Liver (tissue), 9 donors: Measurements from ENCODE around the gene CACNA1S. TPM values are rescaled to one million over a fixed set of nuclear protein-coding genes. Genes with fewer than 3 reads are reported as not detected.

Source experiments
- DNase-seq: peaks from one replicate; pipeline ENCODE4 v3.0.0-alpha.2; 2017; ENCODE audit warnings: low spot score
- H3K27ac ChIP-seq, 2 donors: one replicate each; pipeline ENCODE4 v1.7.0; 2013; ENCODE audit warnings: inconsistent platforms in 2 of 2, low read length in 2 of 2, control low read depth in 1 of 2, low read depth in 1 of 2, mild to moderate bottlenecking in 1 of 2
- H3K27me3 ChIP-seq, 4 donors: one replicate each; pipeline versions ENCODE4 v1.6.1 to v1.7.0; 2013; ENCODE audit warnings: low read length in 3 of 4, inconsistent platforms in 1 of 4, mild to moderate bottlenecking in 1 of 4, moderate library complexity in 1 of 4; ENCODE audit not compliant: control insufficient read depth in 4 of 4, insufficient read depth in 4 of 4
- H3K36me3 ChIP-seq, 4 donors: one replicate each; pipeline versions ENCODE4 v1.6.1 to v1.7.0; 2013; ENCODE audit warnings: low read length in 3 of 4, mild to moderate bottlenecking in 3 of 4, low read depth in 1 of 4, moderate library complexity in 1 of 4; ENCODE audit not compliant: control insufficient read depth in 4 of 4, insufficient read depth in 3 of 4
- H3K4me1 ChIP-seq, 4 donors: one replicate each; pipeline versions ENCODE4 v1.6.1 to v1.7.0; 2013; ENCODE audit warnings: low read length in 3 of 4, mild to moderate bottlenecking in 3 of 4, moderate library complexity in 1 of 4; ENCODE audit not compliant: control insufficient read depth in 4 of 4, insufficient read depth in 4 of 4
- H3K4me3 ChIP-seq, 3 donors: one replicate each; pipeline versions ENCODE4 v1.6.1 to v1.7.0; 2013; ENCODE audit warnings: low read length in 3 of 3, control low read depth in 1 of 3, low read depth in 1 of 3, mild to moderate bottlenecking in 1 of 3
- H3K9ac ChIP-seq, 2 donors: one replicate each; pipeline ENCODE4 v1.7.0; 2013; ENCODE audit warnings: low read length in 2 of 2, mild to moderate bottlenecking in 2 of 2, moderate library complexity in 2 of 2, control low read depth in 1 of 2, low read depth in 1 of 2
- H3K9me3 ChIP-seq, 4 donors: one replicate each; pipeline versions ENCODE4 v1.6.1 to v1.7.0; 2013; ENCODE audit warnings: low read length in 3 of 4; ENCODE audit not compliant: control insufficient read depth in 4 of 4
- ATF3 ChIP-seq: IDR thresholded peaks from 2 replicates; pipeline ENCODE4 v1.6.1; 2016; ENCODE audit warnings: antibody characterized with exemption
- EGR1 ChIP-seq, 2 donors: IDR thresholded peaks; 2 replicates each; pipeline ENCODE4 v1.6.1; 2016 to 2018; ENCODE audit warnings: antibody characterized with exemption in 2 of 2, low read depth in 2 of 2
- FOXA1 ChIP-seq: IDR thresholded peaks from 2 replicates; pipeline ENCODE4 v1.6.1; 2016; ENCODE audit warnings: antibody characterized with exemption
- FOXA2 ChIP-seq: IDR thresholded peaks from 2 replicates; pipeline ENCODE4 v1.6.1; 2016; ENCODE audit warnings: antibody characterized with exemption
- GABPA ChIP-seq, 2 donors: IDR thresholded peaks in 1 of 2; conservative IDR thresholded peaks in 1 of 2; 2 replicates each; pipeline ENCODE4 v1.6.1; 2016; ENCODE audit warnings: antibody characterized with exemption in 2 of 2, mild to moderate bottlenecking in 1 of 2, moderate library complexity in 1 of 2
- HNF4A ChIP-seq, 2 donors: conservative IDR thresholded peaks; 2 replicates each; pipeline ENCODE4 v1.6.1; 2016; ENCODE audit warnings: antibody characterized with exemption in 2 of 2, mild to moderate bottlenecking in 2 of 2
- HNF4G ChIP-seq: IDR thresholded peaks from 2 replicates; pipeline ENCODE4 v1.6.1; 2016; ENCODE audit warnings: antibody characterized with exemption
- JUND ChIP-seq, 2 donors: IDR thresholded peaks; 2 replicates each; pipeline ENCODE4 v1.6.1; 2016; ENCODE audit warnings: antibody characterized with exemption in 2 of 2
- MAX ChIP-seq: IDR thresholded peaks from 2 replicates; pipeline ENCODE4 v1.6.1; 2016; ENCODE audit warnings: antibody characterized with exemption
- NR2F2 ChIP-seq: IDR thresholded peaks from 2 replicates; pipeline ENCODE4 v1.6.1; 2016; ENCODE audit warnings: antibody characterized with exemption
- RAD21 ChIP-seq, 2 donors: IDR thresholded peaks; 2 replicates each; pipeline ENCODE4 v1.6.1; 2016; ENCODE audit warnings: antibody characterized with exemption in 2 of 2, mild to moderate bottlenecking in 2 of 2
- REST ChIP-seq: IDR thresholded peaks from 2 replicates; pipeline ENCODE4 v1.6.1; 2016; ENCODE audit warnings: antibody characterized with exemption, mild to moderate bottlenecking
- RXRA ChIP-seq, 2 donors: IDR thresholded peaks; 2 replicates each; pipeline ENCODE4 v1.6.1; 2017 to 2018; ENCODE audit warnings: antibody characterized with exemption in 2 of 2, mild to moderate bottlenecking in 1 of 2
- SP1 ChIP-seq: IDR thresholded peaks from 2 replicates; pipeline ENCODE4 v1.6.1; 2018; ENCODE audit warnings: antibody characterized with exemption, mild to moderate bottlenecking
- TAF1 ChIP-seq: conservative IDR thresholded peaks from 2 replicates; pipeline ENCODE4 v1.6.1; 2016; ENCODE audit warnings: antibody characterized with exemption, mild to moderate bottlenecking
- YY1 ChIP-seq: IDR thresholded peaks from 2 replicates; pipeline ENCODE4 v1.6.1; 2016; ENCODE audit warnings: antibody characterized with exemption, mild to moderate bottlenecking
- ZBTB33 ChIP-seq: IDR thresholded peaks from 2 replicates; pipeline ENCODE4 v1.6.1; 2016; ENCODE audit warnings: antibody characterized with exemption
- WGBS: extraction: QIAGEN DNeasy Blood & Tissue Kit; methylation state at CpG from one replicate; pipeline ENCODE4 v1.1.7; 2013; 5-methylcytosine and 5-hydroxymethylcytosine counted together
- polyA plus RNA-seq, 2 donors: library from polyadenylated mRNA; stranded (reverse) in 1 of 2; unstranded in 1 of 2; fragments of 200-250 nt in 1 of 2; fragments of >200 nt in 1 of 2; fragmentation: Nextera tagmentation in 1 of 2; extraction: Ambion mirVana in 1 of 2; gene quantifications; one replicate each; pipeline versions ENCODE4 v1.2.1 to v1.2.3, GENCODE V29; 2013 to 2015
- total RNA-seq, 2 donors: library from RNA; depleted of rRNA; stranded (reverse); fragments of >200 nt; gene quantifications; one replicate each; pipeline ENCODE4 v1.2.3, GENCODE V29; 2014
- TF ChIP-seq, protein P1 (sequence below): fragments of 150-350 bp; IDR thresholded peaks from 2 replicates; pipeline ENCODE4 v1.5.1; 2017; ENCODE audit warnings: improper control_type of control experiment, low read depth, low read length; ENCODE audit not compliant: missing input control
- donor health status: healthy.
- donor health status: healthy.
- donor health status: healthy.
- donor health status: healthy.
- donor health status: healthy.

Gene CACNA1S
- total and polyA plus RNA-seq, 4 donors = under 0.01 to 0.33 TPM; not detected in 2

- H3K4me1 ChIP-seq = no peaks in the 10 kb centered on the region
- no peaks in the 10 kb centered on the region for H3K9me3 ChIP-seq
- peaks cover 2 to 55% (median 17%) of the 10 kb centered on the region in 4 donors for H3K36me3 ChIP-seq
- H3K4me3 ChIP-seq = no peak overlapping the region
- no peak overlapping the region for H3K27ac ChIP-seq
- H3K27me3 ChIP-seq = no peaks in the 10 kb centered on the region
- H3K9ac ChIP-seq = no peak overlapping the region
- DNase-seq = no peak
- 90% methylated on average over 3 of the region's 3 CpGs for WGBS
- TF ChIP-seq REST (no peak), FOXA1 (no peak), ATF3 (no peak), RAD21 (IDR thresholded peaks at IDR 0.05) (no peak), MAX (no peak), GABPA (IDR thresholded peaks at IDR 0.05 in 1 of 2, conservative IDR thresholded peaks at IDR 0.05 in 1 of 2) (no peak), HNF4G (no peak), RXRA (IDR thresholded peaks at IDR 0.05) (no peak), ZBTB33 (no peak), EGR1 (IDR thresholded peaks at IDR 0.05; ENCODE audit: low read depth in 2 of 2) (no peak), JUND (IDR thresholded peaks at IDR 0.05) (no peak), SP1 (no peak), NR2F2 (no peak), HNF4A (conservative IDR thresholded peaks at IDR 0.05) (no peak), YY1 (no peak), TAF1 (no peak), FOXA2 (no peak)
- TF ChIP-seq, protein P1, sequence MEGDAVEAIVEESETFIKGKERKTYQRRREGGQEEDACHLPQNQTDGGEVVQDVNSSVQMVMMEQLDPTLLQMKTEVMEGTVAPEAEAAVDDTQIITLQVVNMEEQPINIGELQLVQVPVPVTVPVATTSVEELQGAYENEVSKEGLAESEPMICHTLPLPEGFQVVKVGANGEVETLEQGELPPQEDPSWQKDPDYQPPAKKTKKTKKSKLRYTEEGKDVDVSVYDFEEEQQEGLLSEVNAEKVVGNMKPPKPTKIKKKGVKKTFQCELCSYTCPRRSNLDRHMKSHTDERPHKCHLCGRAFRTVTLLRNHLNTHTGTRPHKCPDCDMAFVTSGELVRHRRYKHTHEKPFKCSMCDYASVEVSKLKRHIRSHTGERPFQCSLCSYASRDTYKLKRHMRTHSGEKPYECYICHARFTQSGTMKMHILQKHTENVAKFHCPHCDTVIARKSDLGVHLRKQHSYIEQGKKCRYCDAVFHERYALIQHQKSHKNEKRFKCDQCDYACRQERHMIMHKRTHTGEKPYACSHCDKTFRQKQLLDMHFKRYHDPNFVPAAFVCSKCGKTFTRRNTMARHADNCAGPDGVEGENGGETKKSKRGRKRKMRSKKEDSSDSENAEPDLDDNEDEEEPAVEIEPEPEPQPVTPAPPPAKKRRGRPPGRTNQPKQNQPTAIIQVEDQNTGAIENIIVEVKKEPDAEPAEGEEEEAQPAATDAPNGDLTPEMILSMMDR = no peak
These were observed 32.9 kb upstream of the CACNA1S start for GRCh38 chr1:201145132-201145531.
